Stomach (tissue), 9 donors: Measurements from ENCODE around the gene SIAH2. TPM values are rescaled to one million over a fixed set of nuclear protein-coding genes. Genes with fewer than 3 reads are reported as not detected.
"Not testable (repeated sequence)": the region's sequence is repeated elsewhere in the genome, so short reads cannot be mapped to it uniquely, and the experiment has no call there.

Experiments
- DNase-seq, 2 donors: peaks; one replicate each; pipeline versions ENCODE4 v3.0.0 to v3.0.0-alpha.2; 2013 to 2019
- H3K27ac ChIP-seq, 5 donors: fragments of 200-600 bp in 4 of 5; sonication (generic) in 4 of 5; one replicate each; pipeline ENCODE4 v1.5.1; 2013 to 2019; ENCODE audit warnings: mild to moderate bottlenecking in 1 of 5, moderate library complexity in 1 of 5
- H3K27me3 ChIP-seq, 3 donors: fragments of 200-600 bp; sonication (generic); one replicate each; pipeline ENCODE4 v1.5.1; 2017 to 2019; ENCODE audit warnings: mixed run types in 1 of 3
- H3K36me3 ChIP-seq, 4 donors: fragments of 200-600 bp; sonication (generic); 1 replicate in 3 of 4; 2 replicates in 1 of 4; pipeline ENCODE4 v1.5.1; 2016 to 2019
- H3K4me1 ChIP-seq, 4 donors: fragments of 200-600 bp; sonication (generic); one replicate each; pipeline ENCODE4 v1.5.1; 2016 to 2019
- H3K4me3 ChIP-seq, 4 donors: fragments of 200-600 bp; sonication (generic) in 3 of 4; one replicate each; pipeline ENCODE4 v1.5.1; 2016 to 2019; ENCODE audit warnings: mild to moderate bottlenecking in 1 of 4
- H3K9me3 ChIP-seq, 4 donors: fragments of 200-600 bp; sonication (generic); one replicate each; pipeline ENCODE4 v1.5.1; 2016 to 2019
- CTCF ChIP-seq, 7 experiments: fragments of 450-650 bp in 4 of 7; fragments of 200-600 bp in 3 of 7; sonication (generic) in 3 of 7; IDR thresholded peaks; one replicate each; pipeline ENCODE4 v1.5.1; 2016 to 2019; ENCODE audit warnings: antibody characterized with exemption in 7 of 7, control low read depth in 2 of 7, mild to moderate bottlenecking in 1 of 7
- EP300 ChIP-seq: sonication (generic); formaldehyde crosslinking; IDR thresholded peaks from one replicate; pipeline ENCODE4 v1.6.1; 2017; ENCODE audit warnings: antibody characterized with exemption
- POLR2A ChIP-seq, 4 donors: fragments of 450-650 bp; IDR thresholded peaks; one replicate each; pipeline ENCODE4 v1.6.1; 2016; ENCODE audit warnings: antibody characterized with exemption in 4 of 4, control low read depth in 2 of 4, mild to moderate bottlenecking in 1 of 4, moderate library complexity in 1 of 4
- POLR2AphosphoS5 ChIP-seq, 3 donors: sonication (generic); formaldehyde crosslinking; IDR thresholded peaks; one replicate each; pipeline ENCODE4 v1.6.1; 2016; ENCODE audit warnings: antibody characterized with exemption in 3 of 3
- WGBS, 5 donors: extraction: QIAGEN DNeasy Blood & Tissue Kit in 3 of 5; methylation state at CpG; one replicate each; pipeline versions ENCODE4 v1.1.5 to v1.1.7; 2013 to 2018; 5-methylcytosine and 5-hydroxymethylcytosine counted together
- intact Hi-C: fragments of 100-400 bp; cut with DNase I; formaldehyde crosslinking; loops from one replicate; pipeline ENCODE4 v1.15.1; 2023; ENCODE audit warnings: low total_unique reads
- polyA plus RNA-seq, 3 donors: library from polyadenylated mRNA; stranded (reverse); fragments of 200-250 nt; gene quantifications; one replicate each; pipeline ENCODE4 v1.2.3, GENCODE V29; 2013
- total RNA-seq, 5 donors: library from RNA; depleted of rRNA; stranded (reverse); fragments of >200 nt; gene quantifications; one replicate each; pipeline versions ENCODE4 v1.1.0 to v1.2.3, GENCODE V29; 2014 to 2016
- donor health status: healthy with polysubstance abuse.
- donor health status: Bipolar disorder and iron deficiency.
- donor health status: healthy.

The SIAH2 gene
- total and polyA plus RNA-seq, 8 donors = 13.8 to 36.6 (median 17.9) TPM

- TF ChIP-seq EP300 (no peak), POLR2A (IDR thresholded peaks at IDR 0.05) (no peak), POLR2AphosphoS5 (IDR thresholded peaks at IDR 0.05) (no peak), CTCF (IDR thresholded peaks at IDR 0.05) (no peak)
- no peak overlapping the region for H3K27ac ChIP-seq
Measured at GRCh38 chr3:150797155-150797554, 34.2 kb upstream of the SIAH2 start.

DNA sequence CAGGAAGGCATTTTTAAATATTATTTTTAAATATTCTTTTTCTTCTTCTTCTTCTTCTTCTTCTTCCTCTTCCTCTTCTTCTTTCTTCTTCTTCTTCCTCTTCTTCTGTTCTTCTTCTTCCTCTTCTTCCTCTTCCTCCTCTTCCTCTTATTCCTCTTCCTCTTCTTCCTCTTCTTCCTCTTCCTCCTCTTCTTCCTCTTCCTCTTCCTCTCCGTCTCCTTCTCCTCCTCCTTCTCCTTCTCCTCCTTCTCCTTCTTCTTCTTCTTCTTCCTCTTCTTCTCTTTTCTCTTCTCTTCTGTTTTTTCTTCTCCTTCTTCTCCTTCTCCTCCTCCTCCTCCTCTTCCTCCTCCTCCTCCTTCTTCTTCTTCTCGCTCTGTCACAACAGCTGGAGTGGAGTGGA is 33.6 kb upstream of the SIAH2 start:
- H3K27me3 ChIP-seq, intact Hi-C loops, DNase-seq, H3K4me3 ChIP-seq, H3K27ac ChIP-seq, H3K36me3 ChIP-seq, H3K9me3 ChIP-seq: not testable (repeated sequence)
- H3K4me1 ChIP-seq = peaks cover 0 to 14% (median 7%) of the 10 kb centered on the region in 4 donors
- 81 to 92% (median 90%) methylated on average over 2 of the region's 2 CpGs for WGBS, 5 donors

More at GRCh38 chr3:150797155-150797554, 34.2 kb upstream of the SIAH2 start:
- DNase-seq = no peak
- Histone ChIP-seq H3K36me3 (no peaks in the 10 kb centered on the region), H3K27me3 (peaks cover 0 to 7% (median 0%) of the 10 kb centered on the region in 3 donors), H3K4me3 (no peak overlapping the region), H3K9me3 (no peaks in the 10 kb centered on the region), H3K4me1 (peaks cover 0 to 14% (median 7%) of the 10 kb centered on the region in 4 donors)
- intact Hi-C loops = no loop called here
- 83 to 93% (median 91%) methylated on average over 2 of the region's 2 CpGs for whole genome bisulfite sequencing, 5 donors

GRCh38 chr3:150793641-150794040 is 30.7 kb upstream of the SIAH2 start:
- Histone ChIP-seq H3K4me3 (no peak overlapping the region), H3K36me3 (no peaks in the 10 kb centered on the region), H3K9me3 (peaks cover 0 to 4% (median 0%) of the 10 kb centered on the region in 4 donors), H3K27ac (no peak overlapping the region), H3K27me3 (no peaks in the 10 kb centered on the region), H3K4me1 (peaks cover 0 to 12% (median 5%) of the 10 kb centered on the region in 4 donors)
- intact Hi-C loops = loop anchor here (5.0 kb wide), 1 partner anchor 69 kb away; no protein-coding TSS in a partner anchor
- DNase-seq = no peak
- 66 to 78% (median 73%) methylated on average over 4 of the region's 4 CpGs for WGBS, 5 donors
- no peak for TF ChIP-seq POLR2AphosphoS5 (IDR thresholded peaks at IDR 0.05)
- no peak for TF ChIP-seq EP300
- no peak for TF ChIP-seq POLR2A (IDR thresholded peaks at IDR 0.05)
- TF ChIP-seq CTCF (IDR thresholded peaks at IDR 0.05) = no peak

DNA sequence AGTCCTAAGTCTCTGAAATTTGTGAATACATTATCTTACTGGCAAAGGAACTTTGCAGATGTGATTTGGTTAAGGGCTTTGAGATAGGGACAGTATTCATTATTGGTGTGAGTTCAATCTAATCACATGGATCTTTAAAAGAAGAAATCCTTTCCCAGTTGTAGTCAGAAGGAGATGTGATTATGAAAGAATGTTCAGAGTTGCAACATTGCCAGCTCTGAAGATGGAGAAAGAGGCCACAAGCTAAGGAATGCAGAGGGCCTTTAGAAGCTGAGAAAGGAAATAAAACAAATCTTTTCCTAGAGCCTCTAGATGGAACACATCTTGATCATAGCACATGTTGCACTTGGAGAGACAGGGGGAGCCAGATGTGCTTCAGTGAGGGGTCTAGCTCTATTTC is 27.7 kb upstream of the SIAH2 start:
- no peak for DNase-seq
- Histone ChIP-seq H3K9me3 (peaks cover 0 to 4% (median 0%) of the 10 kb centered on the region in 4 donors), H3K27ac (no peak overlapping the region), H3K4me3 (no peak overlapping the region), H3K36me3 (no peaks in the 10 kb centered on the region), H3K4me1 (peaks cover 0 to 8% (median 3%) of the 10 kb centered on the region in 4 donors), H3K27me3 (no peaks in the 10 kb centered on the region)
- TF ChIP-seq EP300 (no peak), POLR2AphosphoS5 (IDR thresholded peaks at IDR 0.05) (no peak), CTCF (IDR thresholded peaks at IDR 0.05) (no peak), POLR2A (IDR thresholded peaks at IDR 0.05) (no peak)
- intact Hi-C loops = loop anchor here (5.0 kb wide), 1 partner anchor 72 kb away; no protein-coding TSS in a partner anchor

DNA sequence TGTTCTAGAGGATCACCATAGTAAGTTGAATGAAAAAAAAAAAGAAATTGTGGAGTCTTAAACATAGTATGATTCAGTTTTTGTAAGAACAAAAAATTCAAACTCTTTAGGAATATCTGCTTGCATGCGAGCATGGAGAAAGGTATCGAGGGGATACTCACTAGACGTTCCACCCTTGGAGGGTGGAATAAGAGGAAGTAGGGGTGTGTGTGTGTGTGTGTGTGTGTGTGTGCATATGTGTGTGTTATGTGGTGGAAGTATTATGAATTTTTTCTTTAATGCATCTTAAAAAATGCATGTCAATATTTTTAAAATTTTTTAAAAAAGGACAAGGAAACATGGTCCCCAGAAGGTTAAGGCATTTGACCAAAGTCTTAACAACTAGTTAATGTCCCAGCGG is 26.5 kb upstream of the SIAH2 start:
- Histone ChIP-seq H3K27me3 (no peaks in the 10 kb centered on the region), H3K9me3 (peaks cover 0 to 4% (median 0%) of the 10 kb centered on the region in 4 donors), H3K36me3 (no peaks in the 10 kb centered on the region), H3K4me1 (peaks cover 0 to 8% (median 3%) of the 10 kb centered on the region in 4 donors), H3K27ac (no peak overlapping the region), H3K4me3 (no peak overlapping the region)
- no peak for TF ChIP-seq POLR2AphosphoS5 (IDR thresholded peaks at IDR 0.05)
- no peak for TF ChIP-seq POLR2A (IDR thresholded peaks at IDR 0.05)
- TF ChIP-seq CTCF (IDR thresholded peaks at IDR 0.05) = no peak
- TF ChIP-seq EP300 = no peak
- WGBS, 5 donors = 81 to 89% (median 85%) methylated on average over 4 of the region's 4 CpGs
- no peak for DNase-seq
- intact Hi-C loops = loop anchor here (10.0 kb wide), 1 partner anchor 355 kb away; no protein-coding TSS in a partner anchor
